Upper lobe of right lung (tissue), 1 donor: ENCODE data around the gene ADAM23. TPM values are rescaled to one million over a fixed set of nuclear protein-coding genes. Genes with fewer than 3 reads are reported as not detected.
A peak's percentile ranks its signal among the peaks of the same experiment; 100 is the strongest.
"Not testable (repeated sequence)": the region's sequence is repeated elsewhere in the genome, so short reads cannot be mapped to it uniquely, and the experiment has no call there.

Source experiments
- ATAC-seq: fragments of 200-7000 bp; cut with Tn5 transposase; one replicate; pipeline ENCODE4 v1.9.1; 2020; ENCODE audit warnings: mild to moderate bottlenecking, moderate library complexity
- DNase-seq: peaks from one replicate; pipeline ENCODE4 v3.0.0-alpha.2; 2020
- H3K27ac ChIP-seq: fragments of 200-600 bp; one replicate; pipeline ENCODE4 v1.8.0; 2022
- H3K27me3 ChIP-seq: fragments of 200-600 bp; one replicate; pipeline ENCODE4 v1.8.0; 2022; ENCODE audit warnings: mild to moderate bottlenecking
- H3K36me3 ChIP-seq: fragments of 200-600 bp; one replicate; pipeline ENCODE4 v1.8.0; 2022
- H3K4me1 ChIP-seq: fragments of 200-600 bp; one replicate; pipeline ENCODE4 v1.8.0; 2022
- H3K4me3 ChIP-seq: fragments of 200-600 bp; one replicate; pipeline ENCODE4 v1.8.0; 2022; ENCODE audit warnings: mild to moderate bottlenecking
- H3K9me3 ChIP-seq: fragments of 200-600 bp; one replicate; pipeline ENCODE4 v1.8.0; 2022
- intact Hi-C: fragments of 100-400 bp; cut with DNase I; formaldehyde crosslinking; loops from one replicate; pipeline ENCODE4 v1.11.0; 2022
- long read RNA-seq: library from polyadenylated mRNA; unstranded; transcript quantifications from one replicate; pipeline ENCODE4 v2.0.0, GENCODE V29; 2021
- total RNA-seq: library from RNA; stranded (reverse); fragmentation: NEBNext Ultra II Directional; extraction: Animal tissue kit (Norgen Biotek cat#: 25700); gene quantifications from one replicate; pipeline ENCODE4 v1.2.1, GENCODE V29; 2021
- TF ChIP-seq, protein P1 (sequence below): fragments of 200-600 bp; IDR thresholded peaks from one replicate; pipeline ENCODE4 v1.8.0; 2022; ENCODE audit warnings: antibody characterized with exemption
- donor health status: DM: no; HTN: yes; CAD: no; lungs with severe emphysema.

Gene ADAM23, protein sequence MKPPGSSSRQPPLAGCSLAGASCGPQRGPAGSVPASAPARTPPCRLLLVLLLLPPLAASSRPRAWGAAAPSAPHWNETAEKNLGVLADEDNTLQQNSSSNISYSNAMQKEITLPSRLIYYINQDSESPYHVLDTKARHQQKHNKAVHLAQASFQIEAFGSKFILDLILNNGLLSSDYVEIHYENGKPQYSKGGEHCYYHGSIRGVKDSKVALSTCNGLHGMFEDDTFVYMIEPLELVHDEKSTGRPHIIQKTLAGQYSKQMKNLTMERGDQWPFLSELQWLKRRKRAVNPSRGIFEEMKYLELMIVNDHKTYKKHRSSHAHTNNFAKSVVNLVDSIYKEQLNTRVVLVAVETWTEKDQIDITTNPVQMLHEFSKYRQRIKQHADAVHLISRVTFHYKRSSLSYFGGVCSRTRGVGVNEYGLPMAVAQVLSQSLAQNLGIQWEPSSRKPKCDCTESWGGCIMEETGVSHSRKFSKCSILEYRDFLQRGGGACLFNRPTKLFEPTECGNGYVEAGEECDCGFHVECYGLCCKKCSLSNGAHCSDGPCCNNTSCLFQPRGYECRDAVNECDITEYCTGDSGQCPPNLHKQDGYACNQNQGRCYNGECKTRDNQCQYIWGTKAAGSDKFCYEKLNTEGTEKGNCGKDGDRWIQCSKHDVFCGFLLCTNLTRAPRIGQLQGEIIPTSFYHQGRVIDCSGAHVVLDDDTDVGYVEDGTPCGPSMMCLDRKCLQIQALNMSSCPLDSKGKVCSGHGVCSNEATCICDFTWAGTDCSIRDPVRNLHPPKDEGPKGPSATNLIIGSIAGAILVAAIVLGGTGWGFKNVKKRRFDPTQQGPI
- 2.5 TPM for total RNA-seq
- long read RNA-seq, full-length matches to known transcripts, result 7 of 8 reads
- long read RNA-seq, partial matches to known transcripts, result 0 of 8 reads
- long read RNA-seq, other reads (novel, unspliced or antisense), result 1 of 8 reads

DNA sequence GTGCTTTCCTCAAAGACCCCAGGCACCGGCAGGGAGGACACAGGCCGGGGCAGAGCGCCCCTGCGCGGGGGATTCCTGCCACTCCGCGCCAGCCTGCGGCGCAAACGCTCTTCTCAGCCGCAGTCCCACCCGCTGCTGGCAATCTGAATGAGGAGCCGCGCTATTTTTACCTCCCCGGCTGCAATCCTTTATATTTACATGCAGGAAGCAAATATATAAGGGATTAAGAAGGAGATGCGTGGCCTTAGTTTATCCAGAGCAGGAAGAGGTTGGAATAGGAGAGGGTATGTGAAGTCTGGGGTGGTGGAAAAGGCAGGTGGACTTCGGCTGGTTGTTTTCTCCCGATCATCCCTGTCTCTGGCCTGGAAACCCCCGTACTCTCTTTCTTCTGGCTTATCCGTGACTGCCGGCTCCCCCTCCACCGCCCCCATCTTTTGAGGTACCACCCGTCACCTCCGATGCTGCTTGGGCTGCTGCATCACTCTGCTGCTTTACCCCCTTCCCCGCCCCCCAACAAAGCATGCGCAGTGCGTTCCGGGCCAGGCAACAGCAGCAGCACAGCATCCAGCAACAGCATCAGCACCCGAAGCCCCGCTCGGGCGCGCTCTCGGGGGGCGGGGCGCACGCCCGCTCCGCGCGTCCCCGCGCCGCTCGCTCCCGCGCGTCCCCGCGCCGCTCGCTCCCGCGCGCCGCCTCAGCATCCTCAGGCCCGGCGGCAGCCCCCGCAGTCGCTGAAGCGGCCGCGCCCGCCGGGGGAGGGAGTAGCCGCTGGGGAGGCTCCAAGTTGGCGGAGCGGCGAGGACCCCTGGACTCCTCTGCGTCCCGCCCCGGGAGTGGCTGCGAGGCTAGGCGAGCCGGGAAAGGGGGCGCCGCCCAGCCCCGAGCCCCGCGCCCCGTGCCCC lies at the start of gene ADAM23:
Gene ADAM23, plus strand, starts transcription at position 700 of the 902 bp plus-strand sequence. CDS start 335 bp downstream, outside the sequence.
- peak; percentile 56 for ATAC-seq

GRCh38 chr2:206396211-206396610 lies 47.1 kb upstream of the ADAM23 start:
- no peak for DNase-seq
- TF ChIP-seq, protein P1, sequence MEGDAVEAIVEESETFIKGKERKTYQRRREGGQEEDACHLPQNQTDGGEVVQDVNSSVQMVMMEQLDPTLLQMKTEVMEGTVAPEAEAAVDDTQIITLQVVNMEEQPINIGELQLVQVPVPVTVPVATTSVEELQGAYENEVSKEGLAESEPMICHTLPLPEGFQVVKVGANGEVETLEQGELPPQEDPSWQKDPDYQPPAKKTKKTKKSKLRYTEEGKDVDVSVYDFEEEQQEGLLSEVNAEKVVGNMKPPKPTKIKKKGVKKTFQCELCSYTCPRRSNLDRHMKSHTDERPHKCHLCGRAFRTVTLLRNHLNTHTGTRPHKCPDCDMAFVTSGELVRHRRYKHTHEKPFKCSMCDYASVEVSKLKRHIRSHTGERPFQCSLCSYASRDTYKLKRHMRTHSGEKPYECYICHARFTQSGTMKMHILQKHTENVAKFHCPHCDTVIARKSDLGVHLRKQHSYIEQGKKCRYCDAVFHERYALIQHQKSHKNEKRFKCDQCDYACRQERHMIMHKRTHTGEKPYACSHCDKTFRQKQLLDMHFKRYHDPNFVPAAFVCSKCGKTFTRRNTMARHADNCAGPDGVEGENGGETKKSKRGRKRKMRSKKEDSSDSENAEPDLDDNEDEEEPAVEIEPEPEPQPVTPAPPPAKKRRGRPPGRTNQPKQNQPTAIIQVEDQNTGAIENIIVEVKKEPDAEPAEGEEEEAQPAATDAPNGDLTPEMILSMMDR, result no peak
- Histone ChIP-seq H3K36me3 (no peaks in the 10 kb centered on the region), H3K27ac (no peak overlapping the region), H3K27me3 (no peaks in the 10 kb centered on the region), H3K9me3 (no peaks in the 10 kb centered on the region), H3K4me1 (no peaks in the 10 kb centered on the region), H3K4me3 (no peak overlapping the region)
- ATAC-seq, result no peak
- intact Hi-C loops, result no loop called here

More for the DNA sequence above, at the start of gene ADAM23:
- Histone ChIP-seq H3K27ac (no peak within 1 kb of the TSS), H3K36me3 (no peaks in the 10 kb centered on the region), H3K27me3 (peaks cover 76% of the 10 kb centered on the region), H3K9me3 (no peaks in the 10 kb centered on the region), H3K4me3 (peak within 1 kb of the TSS; percentile 35), H3K4me1 (peaks cover 10% of the 10 kb centered on the region)
- no peak for DNase-seq
- TF ChIP-seq, protein P1, result no peak
- intact Hi-C loops, result no loop called here

GRCh38 chr2:206402956-206403569 lies 40.3 kb upstream of the ADAM23 start:
- not testable (repeated sequence) for ATAC-seq

DNA sequence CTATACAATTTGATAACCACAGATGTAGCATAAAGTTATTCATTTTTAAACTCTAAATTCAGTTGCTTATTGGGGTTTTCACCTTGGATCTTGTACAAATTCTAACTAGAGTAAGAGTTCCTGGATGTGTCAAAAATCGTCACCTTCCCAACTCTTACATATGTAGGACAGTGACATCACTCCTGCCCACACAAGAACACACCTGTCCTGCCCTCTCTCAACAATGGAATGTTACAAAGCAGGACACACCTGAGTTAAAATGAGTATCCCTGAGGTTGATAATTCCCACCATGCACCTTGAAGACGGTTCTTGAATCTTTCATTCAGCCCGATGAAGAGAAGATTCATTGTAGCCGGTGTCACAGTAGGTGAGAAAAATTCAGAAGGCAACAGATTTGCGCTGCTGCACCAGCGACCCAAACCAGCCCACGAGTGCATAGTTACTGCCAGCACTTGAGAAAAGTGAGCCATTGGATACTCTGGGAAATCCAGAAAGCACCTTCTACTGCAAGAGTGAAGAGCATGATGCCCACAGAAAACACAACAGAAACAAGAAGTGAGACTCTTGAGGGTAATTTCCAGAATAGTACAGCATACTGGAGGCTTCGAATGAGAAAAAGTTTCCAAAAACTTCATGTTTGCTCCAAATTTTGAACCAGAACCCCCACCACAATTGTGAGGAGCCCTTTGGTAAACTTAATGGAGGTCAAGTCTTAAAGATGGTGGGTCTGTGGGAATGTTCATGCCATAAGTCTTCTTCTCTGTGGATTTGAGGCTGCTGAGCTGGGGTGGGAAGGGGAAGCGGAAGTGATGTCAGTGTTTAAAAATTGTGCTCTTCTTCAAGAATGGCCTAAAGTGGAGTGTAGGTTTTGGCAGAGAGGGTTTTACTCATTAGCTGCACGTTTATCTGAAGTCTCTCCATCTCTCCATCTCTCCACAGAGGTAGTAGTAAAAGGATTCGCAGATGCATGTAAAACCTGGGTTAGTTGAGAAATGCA lies 34.7 kb upstream of the ADAM23 start:
- no peak overlapping the region for H3K4me3 ChIP-seq
- no peak overlapping the region for H3K27ac ChIP-seq

More at GRCh38 chr2:206402956-206403569, 40.3 kb upstream of the ADAM23 start:
- H3K4me3 ChIP-seq, H3K4me1 ChIP-seq, DNase-seq, intact Hi-C loops, H3K9me3 ChIP-seq, H3K27ac ChIP-seq, H3K27me3 ChIP-seq, H3K36me3 ChIP-seq: not testable (repeated sequence)

More for the DNA sequence above, 34.7 kb upstream of the ADAM23 start:
- intact Hi-C loops, result no loop called here
- H3K27me3 ChIP-seq, result no peaks in the 10 kb centered on the region
- ATAC-seq (no peak), DNase-seq (no peak)
- TF ChIP-seq, protein P1, result no peak
- no peaks in the 10 kb centered on the region for H3K36me3 ChIP-seq
- H3K4me1 ChIP-seq, result no peaks in the 10 kb centered on the region
- H3K9me3 ChIP-seq, result no peaks in the 10 kb centered on the region
